Measurements from ENCODE around the gene GJB2. TPM values are rescaled to one million over a fixed set of nuclear protein-coding genes. Genes with fewer than 3 reads are reported as not detected.

GJB2 gene
- total RNA-seq, 1 donor from 2014 or later = 4.6 TPM

- peaks cover 21% of the 10 kb centered on the region for H3K27me3 ChIP-seq (ENCODE audit: insufficient read depth, low read length)
- Mint-ChIP-seq H3K27ac (ENCODE audit: unreplicated experiment) (no peak overlapping the region), H3K4me3 (ENCODE audit: unreplicated experiment) (peak overlapping the region; percentile 11), H3K36me3 (ENCODE audit: low read depth, unreplicated experiment) (peaks cover 4% of the 10 kb centered on the region), H3K27me3 (ENCODE audit: low read depth, unreplicated experiment) (peaks cover 52% of the 10 kb centered on the region), H3K9me3 (ENCODE audit: unreplicated experiment) (no peaks in the 10 kb centered on the region), H3K4me1 (ENCODE audit: low read depth, unreplicated experiment) (peaks cover 10% of the 10 kb centered on the region)
- no peaks in the 10 kb centered on the region for H3K79me2 ChIP-seq (ENCODE audit: insufficient read depth, low read length)
- no peaks in the 10 kb centered on the region for H3K36me3 ChIP-seq (ENCODE audit: insufficient read depth, low read length)
- no peak overlapping the region for H3K4me2 ChIP-seq (ENCODE audit: low read length)
- no peak overlapping the region for H2AFZ ChIP-seq (ENCODE audit: low read depth, low read length)
- no peak overlapping the region for H3K27ac ChIP-seq (ENCODE audit: low read depth, low read length)
- TF ChIP-seq CTCF (IDR thresholded peaks at IDR 0.05; ENCODE audit: insufficient read depth, low read depth, low read length) = no peak
- no peak for TF ChIP-seq EZH2 (IDR thresholded peaks at IDR 0.05; ENCODE audit: insufficient read depth, low read length)
- no peak overlapping the region for H3K4me3 ChIP-seq (ENCODE audit: insufficient read depth, low read depth, low read length)
- no peaks in the 10 kb centered on the region for H4K20me1 ChIP-seq (ENCODE audit: insufficient read depth, low read length)
- H3K4me1 ChIP-seq (ENCODE audit: insufficient read depth, low read length) = peaks cover 19% of the 10 kb centered on the region
- DNase-seq (ENCODE audit: low read depth) = no peak
- no peaks in the 10 kb centered on the region for H3K9me3 ChIP-seq (ENCODE audit: insufficient read depth, low read depth, low read length)
- H3K9ac ChIP-seq (ENCODE audit: low read length) = no peak overlapping the region
- no peak for FAIRE-seq
These were observed 3.8 kb downstream of the GJB2 start for GRCh38 chr13:20188667-20189553.

GRCh38 chr13:20186771-20187170 lies 6.0 kb downstream of the GJB2 start:
- Histone ChIP-seq H3K4me3 (ENCODE audit: insufficient read depth, low read depth, low read length) (no peak overlapping the region), H3K27ac (ENCODE audit: low read depth, low read length) (no peak overlapping the region), H3K4me1 (ENCODE audit: insufficient read depth, low read length) (peaks cover 13% of the 10 kb centered on the region), H3K4me2 (ENCODE audit: low read length) (no peak overlapping the region), H4K20me1 (ENCODE audit: insufficient read depth, low read length) (no peaks in the 10 kb centered on the region), H3K36me3 (ENCODE audit: insufficient read depth, low read length) (no peaks in the 10 kb centered on the region), H3K9ac (ENCODE audit: low read length) (no peak overlapping the region), H2AFZ (ENCODE audit: low read depth, low read length) (no peak overlapping the region), H3K79me2 (ENCODE audit: insufficient read depth, low read length) (no peaks in the 10 kb centered on the region), H3K27me3 (ENCODE audit: insufficient read depth, low read length) (peaks cover 7% of the 10 kb centered on the region), H3K9me3 (ENCODE audit: insufficient read depth, low read depth, low read length) (no peaks in the 10 kb centered on the region)
- DNase-seq (ENCODE audit: low read depth) (no peak), FAIRE-seq (no peak)
- H3K36me3 Mint-ChIP-seq (ENCODE audit: low read depth, unreplicated experiment) = peaks cover 4% of the 10 kb centered on the region
- no peak overlapping the region for H3K4me3 Mint-ChIP-seq (ENCODE audit: unreplicated experiment)
- TF ChIP-seq CTCF (IDR thresholded peaks at IDR 0.05; ENCODE audit: insufficient read depth, low read depth, low read length) = no peak
- no peaks in the 10 kb centered on the region for H3K9me3 Mint-ChIP-seq (ENCODE audit: unreplicated experiment)
- no peak overlapping the region for H3K27ac Mint-ChIP-seq (ENCODE audit: unreplicated experiment)
- peaks cover 42% of the 10 kb centered on the region for H3K27me3 Mint-ChIP-seq (ENCODE audit: low read depth, unreplicated experiment)
- peaks cover 10% of the 10 kb centered on the region for H3K4me1 Mint-ChIP-seq (ENCODE audit: low read depth, unreplicated experiment)
